Heart right ventricle (tissue), 16 donors: ENCODE measurements around the gene PTPRN2. TPM values are rescaled to one million over a fixed set of nuclear protein-coding genes. Genes with fewer than 3 reads are reported as not detected.

ENCODE experiments used
- ATAC-seq, 8 donors: fragments of 200-7000 bp; cut with Tn5 transposase; one replicate each; pipeline ENCODE4 v1.9.1; 2020; ENCODE audit warnings: mild to moderate bottlenecking in 8 of 8, moderate library complexity in 8 of 8, moderate number of reproducible peaks in 1 of 8
- DNase-seq, 2 donors: peaks; one replicate each; pipeline ENCODE4 v3.0.0-alpha.2; 2020
- H3K27ac ChIP-seq, 10 donors: fragments of 200-600 bp; sonication (generic) in 2 of 10; one replicate each; pipeline versions ENCODE4 v1.5.0 to v1.8.0; 2020 to 2022; ENCODE audit warnings: mild to moderate bottlenecking in 3 of 10
- H3K27me3 ChIP-seq, 7 donors: fragments of 200-600 bp; one replicate each; pipeline ENCODE4 v1.8.0; 2021 to 2022; ENCODE audit warnings: mild to moderate bottlenecking in 2 of 7
- H3K36me3 ChIP-seq, 9 donors: fragments of 200-600 bp; sonication (generic) in 1 of 9; one replicate each; pipeline versions ENCODE4 v1.5.0 to v1.8.0; 2020 to 2022; ENCODE audit warnings: mild to moderate bottlenecking in 2 of 9
- H3K4me1 ChIP-seq, 9 donors: fragments of 200-600 bp; sonication (generic) in 1 of 9; one replicate each; pipeline versions ENCODE4 v1.5.0 to v1.8.0; 2020 to 2022; ENCODE audit warnings: mild to moderate bottlenecking in 4 of 9
- H3K4me3 ChIP-seq, 10 donors: fragments of 200-600 bp; sonication (generic) in 2 of 10; one replicate each; pipeline versions ENCODE4 v1.5.0 to v1.8.0; 2020 to 2022; ENCODE audit warnings: mild to moderate bottlenecking in 7 of 10, moderate library complexity in 2 of 10
- H3K9me3 ChIP-seq, 11 donors: fragments of 200-600 bp in 10 of 11; sonication (generic) in 2 of 11; one replicate each; pipeline versions ENCODE4 v1.5.0 to v1.8.0; 2013 to 2022; ENCODE audit warnings: mild to moderate bottlenecking in 2 of 11, control low read depth in 1 of 11, moderate library complexity in 1 of 11
- CTCF ChIP-seq, 9 donors: fragments of 200-600 bp; sonication (generic) in 2 of 9; IDR thresholded peaks; one replicate each; pipeline versions ENCODE4 v1.5.0 to v1.8.0; 2021 to 2022; ENCODE audit warnings: antibody characterized with exemption in 9 of 9, mild to moderate bottlenecking in 5 of 9, moderate library complexity in 1 of 9
- WGBS, 2 donors: extraction: QIAGEN DNeasy Blood & Tissue Kit; methylation state at CpG; one replicate each; pipeline ENCODE4 v1.1.7; 2013; ENCODE audit warnings: inconsistent platforms in 1 of 2; 5-methylcytosine and 5-hydroxymethylcytosine counted together
- intact Hi-C, 10 donors: fragments of 100-400 bp; cut with DNase I; formaldehyde crosslinking; loops; one replicate each; pipeline versions ENCODE4 v1.11.1 to v1.14.2; 2022
- polyA plus RNA-seq, 2 donors: library from polyadenylated mRNA; stranded (reverse); fragments of 200-250 nt; gene quantifications; one replicate each; pipeline ENCODE4 v1.2.3, GENCODE V29; 2013
- total RNA-seq, 10 donors: library from RNA; stranded (reverse); fragmentation: NEBNext Ultra II Directional in 3 of 10; extraction: Animal tissue kit (Norgen Biotek cat#: 25700) in 3 of 10; gene quantifications; one replicate each; pipeline versions ENCODE4 v1.2.1 to v1.2.4, GENCODE V29; 2021 to 2023
- donor health status: Arrhythmogenic right ventricular cardiomyopathy.
- donor health status: ischemic (EF 13 %, LVEDD 7.1; RV severe dilation, severe dysfunction).
- donor health status: healthy with polysubstance abuse.
- donor health status: DM: no; HTN: yes; CAD: no.
- donor health status: DM: no; HTN: no; CAD: no.
- donor health status: ischemic (EF 25% LVEDD 6.9; RV normal size, moderate dysfunction).
- donor health status: ischemic (EF 25% LVEDD 5.7; RV mildly dilated, moderate dysfunction).
- donor health status: healthy.
- donor health status: DM: yes; HTN: yes; CAD: no.
- donor health status: Ischemic cardiomyopathy.
- donor health status: ischemic (EF 35%, LVEDD 5.7; RV mildly dilated, moderate dysfunction).
- donor health status: nonischemic (EF 11% LVEDD 7.7; RV severe dilation, severe dysfunction).
- donor health status: DM: yes; HTN: yes; CAD: no.
- donor health status: PGD.
- donor health status: ischemic (EF 29% LVEDD 5.4; RV normal size, mild dysfunction).
- donor health status: nonischemic (EF 23%, LVEDD 6.1; RV moderate dilation, normal function).

PTPRN2 gene
- total and polyA plus RNA-seq, 12 donors, result 0.82 to 1.8 (median 1.3) TPM

- intact Hi-C loops, result no loop called here
- H3K27ac ChIP-seq, result no peak overlapping the region
- H3K4me1 ChIP-seq, result no peaks in the 10 kb centered on the region
- no peak overlapping the region for H3K4me3 ChIP-seq
- TF ChIP-seq CTCF (IDR thresholded peaks at IDR 0.05), result no peak
- H3K36me3 ChIP-seq, result no peaks in the 10 kb centered on the region
- no peak for ATAC-seq
- WGBS, 2 donors, result 80 to 85% methylated on average over 14 of the region's 14 CpGs
- H3K27me3 ChIP-seq, result peaks cover 0 to 12% (median 0%) of the 10 kb centered on the region in 7 donors
- no peak for DNase-seq
- H3K9me3 ChIP-seq, result no peaks in the 10 kb centered on the region
Measured at GRCh38 chr7:158365267-158365666, 222.4 kb downstream of the PTPRN2 start.

- intact Hi-C loops, result no loop called here
- H3K27ac ChIP-seq, result no peak overlapping the region
- H3K36me3 ChIP-seq, result no peaks in the 10 kb centered on the region
- ATAC-seq (no peak), DNase-seq (no peak)
- H3K4me3 ChIP-seq, result no peak overlapping the region
- H3K9me3 ChIP-seq, result no peaks in the 10 kb centered on the region
- H3K27me3 ChIP-seq, result peaks cover 0 to 12% (median 0%) of the 10 kb centered on the region in 7 donors
- H3K4me1 ChIP-seq, result no peaks in the 10 kb centered on the region
- TF ChIP-seq CTCF (IDR thresholded peaks at IDR 0.05), result no peak
- WGBS, 2 donors, result 80 to 87% methylated on average over 8 of the region's 8 CpGs
Measured at GRCh38 chr7:158364451-158364850, 223.2 kb downstream of the PTPRN2 start.

GRCh38 chr7:158362912-158363905 is 224.4 kb downstream of the PTPRN2 start:
- DNase-seq, result no peak
- TF ChIP-seq CTCF (IDR thresholded peaks at IDR 0.05), result no peak
- H3K4me1 ChIP-seq, result no peaks in the 10 kb centered on the region
- H3K4me3 ChIP-seq, result no peak overlapping the region
- H3K27ac ChIP-seq, result no peak overlapping the region
- H3K9me3 ChIP-seq, result no peaks in the 10 kb centered on the region
- peak in 1 of 8 donors; percentile 30 for ATAC-seq
- intact Hi-C loops, result no loop called here
- H3K36me3 ChIP-seq, result no peaks in the 10 kb centered on the region
- 76 to 77% methylated on average over 40 of the region's 40 CpGs for WGBS, 2 donors
- peaks cover 0 to 13% (median under 1%) of the 10 kb centered on the region in 7 donors for H3K27me3 ChIP-seq

GRCh38 chr7:158362001-158362400 is 225.6 kb downstream of the PTPRN2 start:
- no peak for TF ChIP-seq CTCF (IDR thresholded peaks at IDR 0.05)

More at GRCh38 chr7:158362001-158362400, 225.6 kb downstream of the PTPRN2 start:
- Histone ChIP-seq H3K4me3 (no peak overlapping the region), H3K36me3 (no peaks in the 10 kb centered on the region), H3K27me3 (peaks cover 0 to 22% (median 9%) of the 10 kb centered on the region in 7 donors), H3K9me3 (no peaks in the 10 kb centered on the region), H3K27ac (no peak overlapping the region), H3K4me1 (no peaks in the 10 kb centered on the region)
- DNase-seq (no peak), ATAC-seq (no peak)
- WGBS, 2 donors, result 81 to 85% methylated on average over 8 of the region's 8 CpGs
- intact Hi-C loops, result no loop called here
